Neural cell (in vitro differentiated cells): ENCODE data around the gene EVC.

Source experiments
- CTCF ChIP-seq: fragments of 450-650 bp; IDR thresholded peaks from 2 replicates; pipeline ENCODE4 v1.5.1; 2014; ENCODE audit warnings: antibody characterized with exemption, mild to moderate bottlenecking, moderate library complexity; ENCODE audit not compliant: poor library complexity, severe bottlenecking
- EP300 ChIP-seq: fragments of 450-650 bp; conservative IDR thresholded peaks from 2 replicates; pipeline ENCODE4 v1.6.1; 2014; ENCODE audit warnings: antibody characterized with exemption, mild to moderate bottlenecking, moderate library complexity; ENCODE audit not compliant: poor library complexity, severe bottlenecking
- EZH2 ChIP-seq: fragments of 200-600, 300-800 bp; shearing (Covaris generic), sonication (generic); IDR thresholded peaks from 2 replicates; pipeline ENCODE4 v1.6.1; 2014; ENCODE audit warnings: antibody characterized with exemption, low read length, borderline replicate concordance, mild to moderate bottlenecking; ENCODE audit not compliant: insufficient read depth, poor library complexity, severe bottlenecking
- POLR2AphosphoS5 ChIP-seq: IDR thresholded peaks from 2 replicates; pipeline ENCODE4 v1.6.1; 2012
- REST ChIP-seq: IDR thresholded peaks from 2 replicates; pipeline ENCODE4 v1.6.1; 2012; ENCODE audit warnings: borderline replicate concordance
- SMC3 ChIP-seq: fragments of 450-650 bp; conservative IDR thresholded peaks from 2 replicates; pipeline ENCODE4 v1.6.1; 2014; ENCODE audit warnings: antibody characterized with exemption, mild to moderate bottlenecking, moderate library complexity; ENCODE audit not compliant: poor library complexity

- TF ChIP-seq POLR2AphosphoS5: no peak
- no peak for TF ChIP-seq CTCF
- no peak for TF ChIP-seq EP300
- TF ChIP-seq SMC3: no peak
- no peak for TF ChIP-seq REST
- no peak for TF ChIP-seq EZH2
Measured at GRCh38 chr4:5735463-5735862, 24.5 kb downstream of the EVC start.
